A673 (cell line): ENCODE measurements around the gene HNRNPD. TPM values are rescaled to one million over a fixed set of nuclear protein-coding genes. Genes with fewer than 3 reads are reported as not detected.

ENCODE experiments used
- BruUV-seq: library from RNA; stranded (reverse); fragments of 400-500 nt; replicated peaks from 2 replicates; lab custom pipeline; 2021; lab: Mats Ljungman, UMichigan
- CTCF ChIA-PET: fragments of 300-600 bp; sonication (Branson Sonifier 250); formaldehyde crosslinking; loops from one replicate; lab custom pipeline; 2022; ENCODE audit warnings: antibody characterized with exemption; lab: Charles Lee
- POLR2A ChIA-PET: fragments of 300-600 bp; sonication (Branson Sonifier 250); formaldehyde crosslinking; loops from one replicate; lab custom pipeline; 2022; ENCODE audit warnings: antibody characterized with exemption; ENCODE audit not compliant: low non-redundant PET; lab: Charles Lee
- DNase-seq: peaks from one replicate; pipeline ENCODE4 v3.0.0-alpha.2; 2015; ENCODE audit warnings: low spot score
- H3K27ac ChIP-seq: fragments of 200-600 bp; sonication (generic); 2 replicates; pipeline ENCODE4 v1.5.1; 2016; ENCODE audit warnings: mixed run types, low read depth, mild to moderate bottlenecking, mixed read lengths, antibody characterized with exemption, low read length; ENCODE audit not compliant: poor library complexity, severe bottlenecking
- H3K27me3 ChIP-seq: fragments of 200-600 bp; sonication (generic); replicated peaks from 2 replicates; pipeline ENCODE4 v1.6.1; 2017; ENCODE audit warnings: mixed run types, low read depth, mild to moderate bottlenecking, mixed read lengths, antibody characterized with exemption, low read length; ENCODE audit not compliant: insufficient read depth, poor library complexity
- H3K36me3 ChIP-seq: fragments of 200-600 bp; sonication (generic); 2 replicates; pipeline ENCODE4 v1.6.1; 2016; ENCODE audit warnings: mixed run types, mild to moderate bottlenecking, mixed read lengths, antibody characterized with exemption, low read length; ENCODE audit not compliant: insufficient read depth, poor library complexity, severe bottlenecking
- H3K4me1 ChIP-seq: fragments of 200-600 bp; sonication (generic); 2 replicates; pipeline ENCODE4 v1.6.1; 2017; ENCODE audit warnings: mixed run types, mild to moderate bottlenecking, mixed read lengths, antibody characterized with exemption, low read length; ENCODE audit not compliant: insufficient read depth, poor library complexity, severe bottlenecking
- H3K4me3 ChIP-seq: fragments of 200-600 bp; sonication (generic); 2 replicates; pipeline ENCODE4 v1.5.1; 2016; ENCODE audit warnings: low read depth, mixed run types, mild to moderate bottlenecking, mixed read lengths, low read length; ENCODE audit not compliant: poor library complexity, severe bottlenecking
- H3K9me3 ChIP-seq: fragments of 200-600 bp; sonication (generic); 2 replicates; pipeline ENCODE4 v1.6.1; 2016; ENCODE audit warnings: mixed run types, low read depth, mild to moderate bottlenecking, mixed read lengths, antibody characterized with exemption, low read length; ENCODE audit not compliant: poor library complexity, severe bottlenecking
- CTCF ChIP-seq: fragments of 300-800, 200-600 bp; sonication (generic); conservative IDR thresholded peaks from 2 replicates; pipeline ENCODE4 v1.5.1; 2017; ENCODE audit warnings: low read depth, mild to moderate bottlenecking, antibody characterized with exemption, low read length, moderate library complexity, mixed read lengths
- EZH2 ChIP-seq: fragments of 200-600 bp; sonication (generic); IDR thresholded peaks from 2 replicates; pipeline ENCODE4 v1.6.1; 2017; ENCODE audit warnings: borderline replicate concordance, low read depth, mild to moderate bottlenecking, mixed read lengths, antibody characterized with exemption, low read length; ENCODE audit not compliant: poor library complexity, severe bottlenecking
- intact Hi-C: fragments of 100-400 bp; cut with micrococcal nuclease; formaldehyde crosslinking; loops from one replicate; pipeline ENCODE4 v1.10.0; 2022; ENCODE audit not compliant: unreplicated experiment
- total RNA-seq: library from RNA; stranded (reverse); gene quantifications from 2 replicates; pipeline ENCODE4 v1.2.3, GENCODE V29; 2021

HNRNPD gene
- total RNA-seq, 1 experiment from 2014 or later: 316 TPM

GRCh38 chr4:82373486-82373815 lies 340 bp downstream of the HNRNPD start:
- H3K4me1 ChIP-seq: peaks cover 13% of the 10 kb centered on the region
- peak overlapping the region; percentile 99 for H3K27ac ChIP-seq
- BruUV-seq: no TSS peak
- ChIA-PET CTCF (no interaction called here), POLR2A (interaction anchor here (0.5 kb wide), 2 partner anchors 48 to 58 kb away, joined by 3 read pairs; no protein-coding TSS in a partner anchor)
- TF ChIP-seq CTCF (no peak), EZH2 (no peak)
- peaks cover 39% of the 10 kb centered on the region for H3K36me3 ChIP-seq
- H3K9me3 ChIP-seq: no peaks in the 10 kb centered on the region
- no peak for DNase-seq
- peak overlapping the region; percentile 86 for H3K4me3 ChIP-seq
- H3K27me3 ChIP-seq: no peaks in the 10 kb centered on the region
- intact Hi-C loops: no loop called here

DNA sequence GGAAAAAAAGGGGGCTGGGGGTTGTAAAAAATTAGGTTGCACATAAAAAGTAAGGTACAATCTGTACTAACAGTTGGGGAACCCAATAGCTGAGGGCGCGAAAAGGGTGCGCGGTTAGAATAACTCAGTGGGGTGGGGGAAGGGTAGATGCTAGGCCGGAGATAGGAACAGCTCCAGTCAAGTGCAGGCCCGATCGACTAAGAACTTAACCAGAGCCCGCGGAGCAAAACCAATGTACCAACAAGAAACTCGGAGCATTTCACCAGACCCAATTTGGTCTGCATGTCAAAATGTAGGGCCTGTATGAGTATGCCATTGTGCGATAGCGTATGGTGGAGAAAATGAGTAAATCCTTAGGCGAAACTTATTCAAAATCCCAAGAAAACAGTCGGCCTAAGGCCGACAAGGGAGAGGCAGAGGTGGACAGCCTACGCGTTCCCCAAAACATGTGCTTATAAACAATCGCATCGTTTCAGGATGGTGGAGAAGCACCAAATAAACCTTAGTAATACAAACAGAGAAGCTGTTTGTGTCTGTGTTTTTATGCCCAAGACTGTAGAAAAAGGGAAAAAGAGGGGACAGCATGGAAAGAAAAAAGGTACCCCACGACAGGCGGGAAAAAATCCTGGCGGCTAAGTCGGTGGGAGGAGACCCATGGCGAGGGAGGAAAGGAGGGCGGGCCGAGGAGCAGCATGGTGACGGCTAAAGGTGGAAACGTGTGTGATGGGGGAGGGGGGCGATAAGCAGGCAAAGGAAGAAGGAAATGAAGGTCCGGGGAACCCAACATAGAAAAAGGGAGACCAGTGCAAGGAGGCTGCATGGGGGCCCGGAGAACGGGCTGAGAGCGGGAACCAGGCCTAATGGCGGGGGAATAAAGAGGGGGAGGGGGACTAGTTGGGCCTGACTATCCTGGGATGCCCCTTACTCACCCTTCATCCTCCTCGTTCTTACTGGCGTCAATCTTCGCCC lies 990 bp downstream of the HNRNPD start:
- CTCF ChIA-PET: no interaction called here
- Histone ChIP-seq H3K4me3 (peak overlapping the region; percentile 86), H3K4me1 (peaks cover 15% of the 10 kb centered on the region), H3K36me3 (peaks cover 45% of the 10 kb centered on the region), H3K27ac (peak overlapping the region; percentile 99), H3K27me3 (no peaks in the 10 kb centered on the region), H3K9me3 (no peaks in the 10 kb centered on the region)
- DNase-seq: peak; percentile 79
- TF ChIP-seq EZH2: no peak
- no peak for TF ChIP-seq CTCF
- POLR2A ChIA-PET: no interaction called here
- intact Hi-C loops: no loop called here
- BruUV-seq: no TSS peak

- TF ChIP-seq EZH2 (no peak), CTCF (no peak)
- CTCF ChIA-PET: no interaction called here
- H3K27me3 ChIP-seq: no peaks in the 10 kb centered on the region
- POLR2A ChIA-PET: no interaction called here
- peak overlapping the region; percentile 99 for H3K27ac ChIP-seq
- H3K9me3 ChIP-seq: no peaks in the 10 kb centered on the region
- peaks cover 57% of the 10 kb centered on the region for H3K36me3 ChIP-seq
- H3K4me1 ChIP-seq: peaks cover 15% of the 10 kb centered on the region
- H3K4me3 ChIP-seq: peak overlapping the region; percentile 86
- peak; percentile 15 for DNase-seq
- intact Hi-C loops: no loop called here
- TSS peak; percentile 19 for BruUV-seq
Observed at GRCh38 chr4:82371497-82371896, 2.3 kb downstream of the HNRNPD start.
